GM12801 (cell line): ENCODE results near the gene C19orf67.

Source experiments
- CTCF ChIP-seq: IDR thresholded peaks from one replicate; pipeline ENCODE4 v1.5.1; 2011; ENCODE audit warnings: control low read depth; ENCODE audit not compliant: insufficient read length; ENCODE audit errors: extremely low read depth

The C19orf67 gene

GRCh38 chr19:14119146-14119545, 33.6 kb upstream of the C19orf67 start:
- no peak for TF ChIP-seq CTCF

GRCh38 chr19:14118165-14119051, 32.8 kb upstream of the C19orf67 start:
- TF ChIP-seq CTCF, result no peak

- no peak for TF ChIP-seq CTCF
Observed at GRCh38 chr19:14117668-14118164, 32.1 kb upstream of the C19orf67 start, which contains the start of gene PRKACA. TSS of gene PRKACA (minus strand) at chr19:14117762. CDS start at chr19:14117547, 215 bp downstream.

GRCh38 chr19:14116918-14117578, 31.5 kb upstream of the C19orf67 start:
- no peak for TF ChIP-seq CTCF

GRCh38 chr19:14116525-14116917, 30.9 kb upstream of the C19orf67 start:
- TF ChIP-seq CTCF, result no peak

GRCh38 chr19:14115756-14116155, 30.2 kb upstream of the C19orf67 start:
- no peak for TF ChIP-seq CTCF

GRCh38 chr19:14114854-14115253, 29.3 kb upstream of the C19orf67 start:
- TF ChIP-seq CTCF, result no peak
